ENCODE data around the gene PRRT1.

GRCh38 chr6:32168350-32168749 is 16.6 kb upstream of the PRRT1 start:
- no peak for TF ChIP-seq CTCF (IDR thresholded peaks at IDR 0.05)
- no peak for TF ChIP-seq POLR2A (IDR thresholded peaks at IDR 0.05)
- TF ChIP-seq POLR2AphosphoS5 (IDR thresholded peaks at IDR 0.05): no peak

Data from stomach (tissue), 4 donors.